HepG2 (cell line): ENCODE measurements around the gene SLC2A2. TPM values are rescaled to one million over a fixed set of nuclear protein-coding genes. Genes with fewer than 3 reads are reported as not detected.

Experiments
- AGO2 ChIP-seq: fragments of 200-400 bp; formaldehyde crosslinking; optimal IDR thresholded peaks from 2 replicates; pipeline ENCODE3; 2017; ENCODE audit warnings: mild to moderate bottlenecking, low read depth, low read length, moderate library complexity
- CENPBD1 ChIP-seq: sonication (generic); formaldehyde crosslinking; IDR thresholded peaks from 2 replicates; pipeline ENCODE4 v1.8.0; 2022; ENCODE audit warnings: missing genetic modification reagents, low read depth, mild to moderate bottlenecking, borderline replicate concordance
- ESRRA ChIP-seq: sonication (generic); formaldehyde crosslinking; IDR thresholded peaks from 2 replicates; pipeline ENCODE4 v1.5.1; 2020; ENCODE audit warnings: mild to moderate bottlenecking, low read depth, missing genetic modification reagents
- GLI4 ChIP-seq: sonication (generic); formaldehyde crosslinking; IDR thresholded peaks from 2 replicates; pipeline ENCODE4 v1.5.1; 2020; ENCODE audit warnings: missing genetic modification reagents, mild to moderate bottlenecking, moderate library complexity, borderline replicate concordance
- HMG20A ChIP-seq: IDR thresholded peaks from 2 replicates; pipeline ENCODE4 v1.6.1; 2016; ENCODE audit warnings: borderline replicate concordance
- IKZF5 ChIP-seq: IDR thresholded peaks from 2 replicates; pipeline ENCODE4 v1.6.1; 2018; ENCODE audit warnings: missing genetic modification reagents, mild to moderate bottlenecking, missing compliant biosample characterization
- IRF9 ChIP-seq: sonication (generic); formaldehyde crosslinking; IDR thresholded peaks from 2 replicates; pipeline ENCODE4 v1.8.0; 2022; ENCODE audit warnings: missing genetic modification reagents, mild to moderate bottlenecking, borderline replicate concordance
- JUNB ChIP-seq: sonication (generic); formaldehyde crosslinking; IDR thresholded peaks from 2 replicates; pipeline ENCODE4 v1.8.0; 2022; ENCODE audit warnings: missing genetic modification reagents, mild to moderate bottlenecking, borderline replicate concordance
- ONECUT2 ChIP-seq: sonication (generic); formaldehyde crosslinking; IDR thresholded peaks from 2 replicates; pipeline ENCODE4 v1.4.0; 2020; ENCODE audit warnings: missing genetic modification reagents
- SOX6 ChIP-seq, 2 experiments: fragments of 450-650 bp in 1 of 2; sonication (generic) in 1 of 2; formaldehyde crosslinking in 1 of 2; IDR thresholded peaks; 2 replicates each; pipeline versions ENCODE4 v1.4.0 to v1.6.1; 2017 to 2020; ENCODE audit warnings: antibody characterized with exemption in 1 of 2, mild to moderate bottlenecking in 1 of 2, missing genetic modification reagents in 1 of 2
- THRA ChIP-seq: sonication (generic); formaldehyde crosslinking; IDR thresholded peaks from 2 replicates; pipeline ENCODE4 v1.4.0; 2020; ENCODE audit warnings: missing genetic modification reagents, borderline replicate concordance
- YEATS4 ChIP-seq: sonication (generic); formaldehyde crosslinking; IDR thresholded peaks from 2 replicates; pipeline ENCODE4 v1.4.0; 2020; ENCODE audit warnings: missing genetic modification reagents, borderline replicate concordance
- ZBTB25 ChIP-seq: IDR thresholded peaks from 2 replicates; pipeline ENCODE4 v1.6.1; 2018; ENCODE audit warnings: missing genetic modification reagents
- ZNF547 ChIP-seq: sonication (generic); formaldehyde crosslinking; IDR thresholded peaks from 2 replicates; pipeline ENCODE4 v1.5.1; 2020; ENCODE audit warnings: mild to moderate bottlenecking, missing genetic modification reagents
- ZNF558 ChIP-seq: sonication (generic); formaldehyde crosslinking; IDR thresholded peaks from 2 replicates; pipeline ENCODE4 v1.9.0; 2022; ENCODE audit warnings: mild to moderate bottlenecking, missing genetic modification reagents, borderline replicate concordance
- ZNF572 ChIP-seq: sonication (generic); formaldehyde crosslinking; IDR thresholded peaks from 2 replicates; pipeline ENCODE4 v1.5.1; 2020; ENCODE audit warnings: mild to moderate bottlenecking, missing genetic modification reagents
- ZNF597 ChIP-seq: sonication (generic); formaldehyde crosslinking; IDR thresholded peaks from 2 replicates; pipeline ENCODE4 v1.5.0; 2020; ENCODE audit warnings: missing genetic modification reagents
- ZSCAN22 ChIP-seq: sonication (generic); formaldehyde crosslinking; IDR thresholded peaks from 2 replicates; pipeline ENCODE4 v1.4.0; 2020; ENCODE audit warnings: mild to moderate bottlenecking, missing genetic modification reagents
- polyA plus RNA-seq, 8 experiments: library from polyadenylated mRNA; depleted of rRNA in 3 of 8; stranded (reverse) in 7 of 8; unstranded in 1 of 8; fragments of >200 nt; fragmentation: Illumina TruSeq in 4 of 8; extraction: Trizol in 4 of 8; gene quantifications; 2 replicates each; pipeline versions ENCODE4 v1.2.1 to v1.2.3, GENCODE V29; 2011 to 2016; ENCODE audit warnings: low read depth in 4 of 8, missing spikeins in 1 of 8, mixed read lengths in 1 of 8; ENCODE audit not compliant: insufficient read depth in 1 of 8
- total RNA-seq, 5 experiments: library from RNA; depleted of rRNA; stranded (reverse); fragments of >200 nt; fragmentation: Illumina TruSeq; extraction: Trizol; gene quantifications; 2 replicates each; pipeline ENCODE4 v1.2.3, GENCODE V29; 2016; ENCODE audit warnings: low read depth in 1 of 5

The SLC2A2 gene
- total and polyA plus RNA-seq, 2 of the 13 experiments (the other 11 are each of a cell fraction or from before 2014, with no cell fraction given), result 19.5 to 23.2 TPM

- TF ChIP-seq ZNF572 (CRISPR knock-in tag) (no peak), YEATS4 (CRISPR knock-in tag) (peak; percentile 58; the same call in 1 of the 2 replicates), HMG20A (CRISPR knock-in tag) (peak; percentile 97), ZBTB25 (CRISPR knock-in tag) (peak; percentile 35; the same call in 1 of the 2 replicates), ZNF558 (CRISPR knock-in tag) (no peak), ESRRA (CRISPR knock-in tag) (0 out of 2 replicates have a peak, but pooled peaks have one; percentile 31), THRA (peak; percentile 71; the same call in 1 of the 2 replicates), CENPBD1 (CRISPR knock-in tag) (no peak), JUNB (CRISPR knock-in tag) (peak; percentile 48; the same call in 1 of the 2 replicates), IKZF5 (CRISPR knock-in tag) (peak; percentile 56), GLI4 (CRISPR knock-in tag) (no peak), SOX6 (IDR thresholded peaks at IDR 0.05) (no peak), SOX6 (CRISPR knock-in tag; IDR thresholded peaks at IDR 0.05) (peak; percentile 96), ZNF547 (CRISPR knock-in tag) (no peak), ZNF597 (no peak), ZSCAN22 (CRISPR knock-in tag) (no peak), ONECUT2 (CRISPR knock-in tag) (peak; percentile 77), AGO2 (no peak), IRF9 (CRISPR knock-in tag) (no peak)
Observed at GRCh38 chr3:171013822-171014748, 12.4 kb downstream of the SLC2A2 start (continued).
